ENCODE measurements around the gene DNAJC5. TPM values are rescaled to one million over a fixed set of nuclear protein-coding genes. Genes with fewer than 3 reads are reported as not detected.
"Not testable (repeated sequence)": the region's sequence is repeated elsewhere in the genome, so short reads cannot be mapped to it uniquely, and the experiment has no call there.

The DNAJC5 gene
- total and polyA plus RNA-seq, 8 donors = 20.1 to 31.5 (median 27.8) TPM

DNA sequence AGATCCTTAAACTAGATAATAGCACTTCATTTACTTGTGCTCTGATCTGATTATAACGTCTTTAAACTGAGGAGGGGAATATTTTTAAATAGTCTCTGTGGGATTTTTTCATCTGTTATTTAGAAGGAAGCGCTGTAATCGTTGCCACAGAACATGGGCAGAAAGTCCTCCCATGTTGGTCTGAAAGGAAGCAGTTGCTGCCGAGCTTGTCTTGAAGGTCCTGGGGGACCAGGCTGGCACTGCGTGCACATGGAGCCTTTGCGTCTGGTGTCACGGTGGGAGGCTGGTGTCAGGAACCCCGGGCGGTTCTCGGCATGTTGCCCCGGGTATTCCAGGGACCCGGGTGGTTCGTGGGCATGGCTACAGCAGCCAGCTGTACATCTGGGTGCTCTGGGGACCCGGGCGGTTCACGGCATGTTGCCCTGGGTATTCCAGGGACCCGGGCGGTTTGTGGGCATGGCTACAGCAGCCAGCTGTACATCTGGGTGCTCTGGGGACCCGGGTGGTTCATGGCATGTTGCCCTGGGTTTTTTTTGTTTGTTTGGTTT lies 18.4 kb upstream of the DNAJC5 start:
- no peaks in the 10 kb centered on the region for H3K27me3 ChIP-seq
- H3K4me3 ChIP-seq = no peak overlapping the region
- no peak for FAIRE-seq
- no peaks in the 10 kb centered on the region for H3K9me3 ChIP-seq
- peaks cover 3 to 48% (median 16%) of the 10 kb centered on the region in 3 donors for H3K36me3 ChIP-seq
- no peak for DNase-seq
- TF ChIP-seq, protein P1, sequence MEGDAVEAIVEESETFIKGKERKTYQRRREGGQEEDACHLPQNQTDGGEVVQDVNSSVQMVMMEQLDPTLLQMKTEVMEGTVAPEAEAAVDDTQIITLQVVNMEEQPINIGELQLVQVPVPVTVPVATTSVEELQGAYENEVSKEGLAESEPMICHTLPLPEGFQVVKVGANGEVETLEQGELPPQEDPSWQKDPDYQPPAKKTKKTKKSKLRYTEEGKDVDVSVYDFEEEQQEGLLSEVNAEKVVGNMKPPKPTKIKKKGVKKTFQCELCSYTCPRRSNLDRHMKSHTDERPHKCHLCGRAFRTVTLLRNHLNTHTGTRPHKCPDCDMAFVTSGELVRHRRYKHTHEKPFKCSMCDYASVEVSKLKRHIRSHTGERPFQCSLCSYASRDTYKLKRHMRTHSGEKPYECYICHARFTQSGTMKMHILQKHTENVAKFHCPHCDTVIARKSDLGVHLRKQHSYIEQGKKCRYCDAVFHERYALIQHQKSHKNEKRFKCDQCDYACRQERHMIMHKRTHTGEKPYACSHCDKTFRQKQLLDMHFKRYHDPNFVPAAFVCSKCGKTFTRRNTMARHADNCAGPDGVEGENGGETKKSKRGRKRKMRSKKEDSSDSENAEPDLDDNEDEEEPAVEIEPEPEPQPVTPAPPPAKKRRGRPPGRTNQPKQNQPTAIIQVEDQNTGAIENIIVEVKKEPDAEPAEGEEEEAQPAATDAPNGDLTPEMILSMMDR (IDR thresholded peaks at IDR 0.05) = no peak
- intact Hi-C loops (cut with DNase I) = no loop called here
- no peaks in the 10 kb centered on the region for H3K4me1 ChIP-seq
- no peak overlapping the region for H3K27ac ChIP-seq
- ATAC-seq = no peak
- WGBS, 2 donors = 92 to 96% methylated on average over 19 of the region's 19 CpGs

DNA sequence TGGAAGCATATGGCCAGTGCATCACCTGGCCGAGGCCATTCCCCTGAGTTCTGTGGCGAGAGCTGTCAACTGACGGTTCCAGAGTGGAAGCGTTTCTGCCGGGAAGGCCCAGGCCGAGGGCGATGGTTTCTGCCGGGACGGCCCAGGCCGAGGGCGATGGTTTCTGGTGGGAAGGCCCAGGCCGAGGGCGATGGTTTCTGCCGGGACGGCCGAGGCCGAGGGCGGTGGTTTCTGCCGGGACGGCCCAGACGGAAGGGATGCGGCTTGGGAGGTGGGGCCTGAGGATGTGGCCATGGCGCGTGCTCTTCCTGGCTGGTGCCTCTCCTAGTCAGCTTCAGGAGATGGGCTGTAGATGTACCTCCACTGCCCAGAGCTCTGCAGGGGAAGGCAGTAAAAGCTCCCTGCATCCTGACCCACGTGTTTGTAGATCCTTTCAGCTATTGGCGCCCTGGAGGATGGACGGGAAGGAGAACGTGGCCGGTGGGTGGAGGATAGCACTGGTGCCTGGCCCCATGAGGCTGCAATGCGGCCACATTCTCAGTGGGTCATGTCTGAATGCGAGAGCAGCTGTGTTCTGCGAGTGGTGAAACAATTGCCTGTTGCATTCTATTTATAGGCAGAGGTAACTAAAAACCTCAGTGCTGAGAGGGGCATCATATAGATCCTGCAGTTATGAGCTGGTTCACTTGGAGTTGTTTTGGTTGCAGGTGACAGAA lies 17.0 kb upstream of the DNAJC5 start:
- H3K4me3 ChIP-seq = no peak overlapping the region
- no peak for FAIRE-seq
- no peaks in the 10 kb centered on the region for H3K4me1 ChIP-seq
- peaks cover 3 to 48% (median 20%) of the 10 kb centered on the region in 3 donors for H3K36me3 ChIP-seq
- H3K27ac ChIP-seq = no peak overlapping the region
- no peak for DNase-seq
- 92 to 94% methylated on average over 32 of the region's 32 CpGs for WGBS, 2 donors
- no peaks in the 10 kb centered on the region for H3K27me3 ChIP-seq
- intact Hi-C loops (cut with DNase I) = no loop called here
- TF ChIP-seq, protein P1 (IDR thresholded peaks at IDR 0.05) = no peak
- no peak for ATAC-seq
- no peaks in the 10 kb centered on the region for H3K9me3 ChIP-seq

DNA sequence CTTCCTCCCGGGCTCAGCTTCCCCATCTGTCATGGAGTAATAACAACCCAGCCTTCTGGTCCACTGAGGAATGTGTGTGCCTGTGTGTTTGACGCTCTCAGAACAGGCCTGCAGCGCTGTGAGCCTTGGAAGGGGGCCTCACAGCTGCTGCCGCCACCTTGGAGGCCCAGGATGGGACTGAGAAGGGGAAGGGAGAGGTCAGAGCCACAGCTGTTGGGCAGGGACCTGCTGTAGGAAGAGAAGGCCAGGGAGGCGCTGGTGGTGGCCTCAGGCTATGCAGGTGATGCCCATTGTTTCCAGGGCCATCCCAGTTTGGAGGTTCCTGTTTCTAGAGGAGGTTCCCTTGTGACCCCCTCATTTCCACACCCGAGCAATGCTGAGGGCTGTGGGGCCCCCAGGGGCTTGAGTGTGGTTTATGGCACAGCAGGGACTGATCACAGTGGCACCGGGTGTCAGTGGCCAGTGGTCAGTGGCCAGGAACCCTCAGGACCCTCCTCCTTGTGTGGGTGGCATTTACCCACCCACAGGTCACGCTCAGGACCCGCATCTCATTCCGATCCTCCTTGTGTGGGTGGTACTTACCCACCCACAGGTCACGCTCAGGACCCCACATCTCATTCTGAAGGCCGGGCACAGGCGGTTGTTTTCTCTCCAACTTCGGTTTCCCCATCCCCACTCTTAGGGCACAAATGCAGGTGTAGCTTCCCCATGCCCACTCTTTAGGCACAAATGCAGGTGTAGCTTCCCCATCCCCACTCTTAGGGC lies 15.8 kb upstream of the DNAJC5 start:
- no peaks in the 10 kb centered on the region for H3K27me3 ChIP-seq
- H3K4me3 ChIP-seq = no peak overlapping the region
- 94 to 96% methylated on average over 13 to 14 of the region's 14 CpGs for WGBS, 2 donors
- TF ChIP-seq, protein P1 (IDR thresholded peaks at IDR 0.05) = no peak
- H3K36me3 ChIP-seq = peaks cover 3 to 51% (median 17%) of the 10 kb centered on the region in 3 donors
- no peaks in the 10 kb centered on the region for H3K4me1 ChIP-seq
- H3K27ac ChIP-seq = no peak overlapping the region
- FAIRE-seq (no peak), ATAC-seq (no peak), DNase-seq (no peak)
- no peaks in the 10 kb centered on the region for H3K9me3 ChIP-seq
- intact Hi-C loops (cut with DNase I) = no loop called here

DNA sequence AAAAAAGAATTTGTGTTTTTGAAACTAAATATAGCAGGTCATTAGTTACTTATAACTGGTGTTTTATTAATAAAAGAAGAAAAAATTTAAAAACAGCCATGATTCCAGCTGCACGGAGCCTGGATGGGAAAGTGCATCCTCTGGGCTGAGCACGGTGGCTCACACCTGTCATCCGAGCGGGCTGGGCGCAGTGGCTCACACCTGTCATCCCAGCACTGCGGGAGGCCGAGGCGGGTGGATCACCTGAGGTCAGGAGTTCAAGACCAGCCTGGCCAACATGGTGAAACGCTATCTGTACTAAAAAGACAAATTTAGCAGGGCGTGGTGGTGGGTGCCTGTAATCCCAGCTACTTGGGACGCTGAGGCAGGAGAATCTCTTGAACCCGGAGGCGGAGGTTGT lies 14.0 kb upstream of the DNAJC5 start:
- H3K27me3 ChIP-seq; DNase-seq; H3K4me1 ChIP-seq; FAIRE-seq; H3K4me3 ChIP-seq; ATAC-seq; H3K9me3 ChIP-seq; H3K27ac ChIP-seq; intact Hi-C loops (cut with DNase I): not testable (repeated sequence)
- WGBS, 2 donors = 94 to 96% methylated on average over 13 of the region's 13 CpGs
- H3K36me3 ChIP-seq = peaks cover 0 to 42% (median 7%) of the 10 kb centered on the region in 3 donors

DNA sequence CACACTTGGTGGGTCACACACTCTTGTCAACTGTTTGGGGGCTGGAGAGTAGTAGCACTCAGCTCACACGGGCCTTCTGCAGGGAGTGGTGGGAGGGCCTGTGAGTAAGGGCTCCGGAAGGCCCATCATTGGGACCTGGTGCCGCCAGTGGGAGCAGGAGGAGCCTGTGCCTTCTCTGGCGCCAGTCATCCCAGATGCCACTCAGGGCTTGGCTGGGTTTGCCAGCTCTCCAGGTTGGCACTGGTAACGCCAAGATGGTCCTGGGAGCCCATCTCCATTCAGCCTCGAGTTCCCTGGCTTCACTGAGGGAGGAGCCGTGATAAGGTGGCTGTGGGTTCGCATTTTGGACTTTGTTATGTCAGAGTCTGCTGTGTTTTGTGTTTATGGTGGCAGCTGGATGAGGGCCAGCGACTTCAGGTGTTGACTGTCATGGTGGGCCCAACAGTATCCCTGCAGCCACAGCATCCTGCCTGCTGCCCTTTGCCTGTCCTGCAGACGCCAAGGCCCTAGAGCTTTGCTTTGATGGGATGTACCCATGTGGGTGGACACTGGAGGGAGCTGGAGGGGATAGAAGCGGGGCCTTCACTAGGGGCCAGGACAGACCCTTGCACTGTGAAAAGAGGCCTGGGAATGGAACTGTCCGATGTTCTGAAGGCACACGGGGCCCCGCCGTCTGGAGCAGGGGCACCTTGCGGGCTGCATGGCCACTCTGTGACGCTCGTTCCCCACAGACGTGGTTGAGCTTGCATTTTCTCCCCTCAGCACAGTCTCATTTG lies 13.3 kb upstream of the DNAJC5 start:
- Histone ChIP-seq H3K9me3 (no peaks in the 10 kb centered on the region), H3K27ac (no peak overlapping the region), H3K4me3 (no peak overlapping the region), H3K4me1 (no peaks in the 10 kb centered on the region), H3K27me3 (no peaks in the 10 kb centered on the region), H3K36me3 (peaks cover 0 to 34% (median 7%) of the 10 kb centered on the region in 3 donors)
- TF ChIP-seq, protein P1 (IDR thresholded peaks at IDR 0.05) = no peak
- 90% methylated on average over 17 to 19 of the region's 19 CpGs for WGBS, 2 donors
- DNase-seq (no peak), FAIRE-seq (no peak), ATAC-seq (no peak)
- intact Hi-C loops (cut with DNase I) = no loop called here
